ENCODE results near the gene LUC7L3. TPM values are rescaled to one million over a fixed set of nuclear protein-coding genes. Genes with fewer than 3 reads are reported as not detected.
A peak's percentile ranks its signal among the peaks of the same experiment; 100 is the strongest.
"Not testable (repeated sequence)": the region's sequence is repeated elsewhere in the genome, so short reads cannot be mapped to it uniquely, and the experiment has no call there.

LUC7L3 gene
- total and polyA plus RNA-seq, 4 experiments from 2014 or later = 21.9 to 291 (median 167) TPM

- ChIA-PET POLR2A (ENCODE audit: partially characterized antibody) (interaction anchor here (6.6 kb wide), 1 partner anchor 8 kb away, joined by 116 read pairs; the partner anchor contains the start of gene ANKRD40), CTCF (ENCODE audit: partially characterized antibody) (no interaction called here)
- Mint-ChIP-seq H3K4me3 (no peak overlapping the region), H3K27me3 (no peaks in the 10 kb centered on the region), H3K4me1 (peaks cover 0 to 9% (median 7%) of the 10 kb centered on the region in 4 donors), H3K36me3 (peaks cover 0 to 10% of the 10 kb centered on the region in 2 donors), H3K27ac (peak overlapping the region in 1 of 7 donors; percentile 13), H3K9me3 (no peaks in the 10 kb centered on the region)
- no peak overlapping the region for H3K27ac ChIP-seq (ENCODE audit: low read depth, low read length)
- H3K4me1 ChIP-seq (ENCODE audit: insufficient read depth, low read length) = peaks cover 5% of the 10 kb centered on the region
- intact Hi-C loops (cut with micrococcal nuclease) = no loop called here
- H3K27me3 ChIP-seq (ENCODE audit: insufficient read depth, low read length) = no peaks in the 10 kb centered on the region
- no peak overlapping the region for H3K4me3 ChIP-seq (ENCODE audit: low read length in 2 of 2)
- H3K9me3 ChIP-seq (ENCODE audit: control insufficient read depth in 1 of 2, low read length in 2 of 2) = no peaks in the 10 kb centered on the region
- H3K36me3 ChIP-seq (ENCODE audit: insufficient read depth, low read length) = no peaks in the 10 kb centered on the region
- DNase-seq = no peak
Observed at GRCh38 chr17:50715471-50715870, 3.9 kb upstream of the LUC7L3 start.

GRCh38 chr17:50719924-50720794 is 756 bp downstream of the LUC7L3 start:
- Histone ChIP-seq H3K36me3 (ENCODE audit: insufficient read depth, low read length) (no peaks in the 10 kb centered on the region), H3K27ac (ENCODE audit: low read depth, low read length) (peak overlapping the region; percentile 97), H3K9me3 (ENCODE audit: control insufficient read depth in 1 of 2, low read length in 2 of 2) (no peaks in the 10 kb centered on the region), H3K27me3 (ENCODE audit: insufficient read depth, low read length) (no peaks in the 10 kb centered on the region), H3K4me3 (ENCODE audit: low read length in 2 of 2) (peak overlapping the region; percentile 55 to 100), H3K4me1 (ENCODE audit: insufficient read depth, low read length) (peaks cover 50% of the 10 kb centered on the region)
- no peak for DNase-seq
- no peaks in the 10 kb centered on the region for H3K27me3 Mint-ChIP-seq
- CTCF ChIA-PET (ENCODE audit: partially characterized antibody) = no interaction called here
- peaks cover 0 to 21% of the 10 kb centered on the region in 2 donors for H3K36me3 Mint-ChIP-seq
- POLR2A ChIA-PET (ENCODE audit: partially characterized antibody) = interaction anchor here (0.5 to 6.6 kb wide), 11 partner anchors 10 to 931 kb away, joined by 3 to 116 read pairs (median 4); partner anchors contain the start of genes ANKRD40, CACNA1G, KAT7 and TOB1
- peak overlapping the region; percentile 86 to 99 (median 98) for H3K4me3 Mint-ChIP-seq
- H3K4me1 Mint-ChIP-seq = peaks cover 19 to 51% (median 35%) of the 10 kb centered on the region in 4 donors
- no peaks in the 10 kb centered on the region for H3K9me3 Mint-ChIP-seq
- intact Hi-C loops (cut with micrococcal nuclease) = loop anchor here (1.0 kb wide), 1 partner anchor 13 kb away; the partner anchor contains the start of gene ANKRD40
- H3K27ac Mint-ChIP-seq = peak overlapping the region; percentile 78 to 99 (median 99)

- peak overlapping the region; percentile 86 to 99 (median 98) for H3K4me3 Mint-ChIP-seq
- H3K27me3 ChIP-seq (ENCODE audit: insufficient read depth, low read length) = no peaks in the 10 kb centered on the region
- intact Hi-C loops (cut with micrococcal nuclease) = no loop called here
- H3K36me3 ChIP-seq (ENCODE audit: insufficient read depth, low read length) = no peaks in the 10 kb centered on the region
- H3K27ac ChIP-seq (ENCODE audit: low read depth, low read length) = peak overlapping the region; percentile 97
- H3K9me3 ChIP-seq (ENCODE audit: control insufficient read depth in 1 of 2, low read length in 2 of 2) = no peaks in the 10 kb centered on the region
- POLR2A ChIA-PET (ENCODE audit: partially characterized antibody) = interaction anchor here (1.7 to 6.6 kb wide), 2 partner anchors 14 to 145 kb away, joined by 5 to 116 read pairs; partner anchors contain the start of genes ANKRD40 and TOB1
- H3K27me3 Mint-ChIP-seq = no peaks in the 10 kb centered on the region
- H3K4me1 ChIP-seq (ENCODE audit: insufficient read depth, low read length) = peaks cover 63% of the 10 kb centered on the region
- CTCF ChIA-PET (ENCODE audit: partially characterized antibody) = interaction anchor here (0.7 to 0.8 kb wide), 2 partner anchors 25 to 81 kb away, joined by 3 to 4 read pairs; no protein-coding TSS in a partner anchor
- peak in 4 of 5 donors; percentile 39 to 45 (median 42) for DNase-seq
- H3K4me3 ChIP-seq (ENCODE audit: low read length in 2 of 2) = peak overlapping the region; percentile 55 to 100
- peaks cover 0 to 21% of the 10 kb centered on the region in 2 donors for H3K36me3 Mint-ChIP-seq
- peaks cover 23 to 58% (median 41%) of the 10 kb centered on the region in 4 donors for H3K4me1 Mint-ChIP-seq
- no peaks in the 10 kb centered on the region for H3K9me3 Mint-ChIP-seq
- peak overlapping the region; percentile 78 to 99 (median 99) for H3K27ac Mint-ChIP-seq
Observed at GRCh38 chr17:50721194-50722010, 2.0 kb downstream of the LUC7L3 start.

GRCh38 chr17:50722746-50723145 is 3.3 kb downstream of the LUC7L3 start:
- Histone ChIP-seq H3K36me3 (ENCODE audit: insufficient read depth, low read length) (no peaks in the 10 kb centered on the region), H3K27ac (ENCODE audit: low read depth, low read length) (no peak overlapping the region), H3K27me3 (ENCODE audit: insufficient read depth, low read length) (no peaks in the 10 kb centered on the region), H3K4me3 (ENCODE audit: low read length in 2 of 2) (no peak overlapping the region), H3K4me1 (ENCODE audit: insufficient read depth, low read length) (peaks cover 76% of the 10 kb centered on the region), H3K9me3 (ENCODE audit: control insufficient read depth in 1 of 2, low read length in 2 of 2) (no peaks in the 10 kb centered on the region)
- peak overlapping the region; percentile 21 to 99 (median 62) for H3K4me3 Mint-ChIP-seq
- no peak for DNase-seq
- ChIA-PET CTCF (ENCODE audit: partially characterized antibody) (no interaction called here), POLR2A (ENCODE audit: partially characterized antibody) (interaction anchor here (1.2 to 1.7 kb wide), 2 partner anchors 16 to 143 kb away, joined by 3 to 5 read pairs; partner anchors contain the start of gene TOB1)
- peaks cover 32 to 71% (median 52%) of the 10 kb centered on the region in 4 donors for H3K4me1 Mint-ChIP-seq
- no peaks in the 10 kb centered on the region for H3K27me3 Mint-ChIP-seq
- H3K9me3 Mint-ChIP-seq = no peaks in the 10 kb centered on the region
- H3K36me3 Mint-ChIP-seq = peaks cover 8 to 26% of the 10 kb centered on the region in 2 donors
- intact Hi-C loops (cut with micrococcal nuclease) = no loop called here
- peak overlapping the region in 4 of 7 donors; percentile 19 to 77 (median 54) for H3K27ac Mint-ChIP-seq

GRCh38 chr17:50724622-50725021 is 5.2 kb downstream of the LUC7L3 start:
- ChIA-PET CTCF (ENCODE audit: partially characterized antibody) (interaction anchor here (0.7 kb wide), 1 partner anchor 19 kb away, joined by 4 read pairs; no protein-coding TSS in a partner anchor), POLR2A (ENCODE audit: partially characterized antibody) (interaction anchor here (1.0 kb wide), 1 partner anchor 24 kb away, joined by 3 read pairs; no protein-coding TSS in a partner anchor)
- H3K27me3 Mint-ChIP-seq; DNase-seq; H3K9me3 Mint-ChIP-seq; H3K27me3 ChIP-seq (ENCODE audit: insufficient read depth, low read length); H3K27ac Mint-ChIP-seq; H3K36me3 ChIP-seq (ENCODE audit: insufficient read depth, low read length); H3K4me3 ChIP-seq (ENCODE audit: low read length in 2 of 2); H3K27ac ChIP-seq (ENCODE audit: low read depth, low read length); intact Hi-C loops (cut with micrococcal nuclease); H3K9me3 ChIP-seq (ENCODE audit: control insufficient read depth in 1 of 2, low read length in 2 of 2): not testable (repeated sequence)
- H3K36me3 Mint-ChIP-seq = peaks cover 8 to 25% of the 10 kb centered on the region in 2 donors
- H3K4me1 ChIP-seq (ENCODE audit: insufficient read depth, low read length) = peaks cover 90% of the 10 kb centered on the region
- H3K4me3 Mint-ChIP-seq = peak overlapping the region in 4 of 8 donors; percentile 15 to 31 (median 22)
- H3K4me1 Mint-ChIP-seq = peaks cover 38 to 86% (median 63%) of the 10 kb centered on the region in 4 donors

- no peak overlapping the region for H3K4me3 ChIP-seq (ENCODE audit: low read length in 2 of 2)
- intact Hi-C loops (cut with micrococcal nuclease) = no loop called here
Observed at GRCh38 chr17:50725769-50726655, 6.6 kb downstream of the LUC7L3 start.

More at GRCh38 chr17:50725769-50726655, 6.6 kb downstream of the LUC7L3 start:
- H3K27ac Mint-ChIP-seq = peak overlapping the region in 3 of 7 donors; percentile 27 to 63 (median 60)
- no peaks in the 10 kb centered on the region for H3K27me3 Mint-ChIP-seq
- Histone ChIP-seq H3K4me1 (ENCODE audit: insufficient read depth, low read length) (peaks cover 97% of the 10 kb centered on the region), H3K36me3 (ENCODE audit: insufficient read depth, low read length) (no peaks in the 10 kb centered on the region), H3K27ac (ENCODE audit: low read depth, low read length) (no peak overlapping the region), H3K27me3 (ENCODE audit: insufficient read depth, low read length) (no peaks in the 10 kb centered on the region), H3K9me3 (ENCODE audit: control insufficient read depth in 1 of 2, low read length in 2 of 2) (no peaks in the 10 kb centered on the region)
- no peak for DNase-seq
- H3K9me3 Mint-ChIP-seq = no peaks in the 10 kb centered on the region
- peak overlapping the region in 5 of 8 donors; percentile 43 to 67 (median 54) for H3K4me3 Mint-ChIP-seq
- POLR2A ChIA-PET (ENCODE audit: partially characterized antibody) = interaction anchor here (1.1 kb wide), 1 partner anchor 18 kb away, joined by 3 read pairs; no protein-coding TSS in a partner anchor
- H3K4me1 Mint-ChIP-seq = peaks cover 39 to 77% (median 59%) of the 10 kb centered on the region in 4 donors
- CTCF ChIA-PET (ENCODE audit: partially characterized antibody) = no interaction called here
- H3K36me3 Mint-ChIP-seq = peaks cover 8 to 18% of the 10 kb centered on the region in 2 donors

Data from CD4-positive, alpha-beta memory T cell (primary cell).